HepG2 (cell line): ENCODE measurements around the gene SBK3. TPM values are rescaled to one million over a fixed set of nuclear protein-coding genes. Genes with fewer than 3 reads are reported as not detected.

ENCODE experiments used
- ELF3 ChIP-seq: IDR thresholded peaks from 2 replicates; pipeline ENCODE4 v1.6.1; 2016; ENCODE audit warnings: missing genetic modification reagents, missing compliant biosample characterization
- FOXA1 ChIP-seq, 2 experiments: fragments of 450-650 bp in 1 of 2; sonication (generic) in 1 of 2; formaldehyde crosslinking in 1 of 2; IDR thresholded peaks; 2 replicates each; pipeline versions ENCODE4 v1.4.0 to v1.6.1; 2016 to 2020; ENCODE audit warnings: missing genetic modification reagents in 1 of 2
- FOXP4 ChIP-seq: sonication (generic); formaldehyde crosslinking; IDR thresholded peaks from 2 replicates; pipeline ENCODE4 v1.4.0; 2020; ENCODE audit warnings: missing genetic modification reagents
- HOXA7 ChIP-seq: sonication (generic); formaldehyde crosslinking; IDR thresholded peaks from 2 replicates; pipeline ENCODE4 v1.8.1; 2022; ENCODE audit warnings: mild to moderate bottlenecking, missing genetic modification reagents, moderate library complexity
- NONO ChIP-seq, 2 experiments: fragments of 450-650 bp in 1 of 2; sonication (generic) in 1 of 2; formaldehyde crosslinking in 1 of 2; IDR thresholded peaks in 1 of 2; conservative IDR thresholded peaks in 1 of 2; 2 replicates each; pipeline versions ENCODE4 v1.6.1 to v1.8.0; 2017 to 2022; ENCODE audit warnings: mild to moderate bottlenecking in 1 of 2, missing genetic modification reagents in 1 of 2, moderate library complexity in 1 of 2
- TARDBP ChIP-seq: sonication (generic); formaldehyde crosslinking; IDR thresholded peaks from 2 replicates; pipeline ENCODE4 v1.8.0; 2022; ENCODE audit warnings: mild to moderate bottlenecking, missing genetic modification reagents
- THAP11 ChIP-seq: IDR thresholded peaks from 2 replicates; pipeline ENCODE4 v1.6.1; 2016; ENCODE audit warnings: missing biosample characterization, missing genetic modification reagents
- ZNF335 ChIP-seq: sonication (generic); formaldehyde crosslinking; IDR thresholded peaks from 2 replicates; pipeline ENCODE4 v1.4.0; 2020; ENCODE audit warnings: missing genetic modification reagents
- ZNF646 ChIP-seq: sonication (generic); formaldehyde crosslinking; IDR thresholded peaks from 2 replicates; pipeline ENCODE4 v1.9.0; 2021; ENCODE audit warnings: mild to moderate bottlenecking, missing genetic modification reagents
- polyA plus RNA-seq, 8 experiments: library from polyadenylated mRNA; depleted of rRNA in 3 of 8; stranded (reverse) in 7 of 8; unstranded in 1 of 8; fragments of >200 nt; fragmentation: Illumina TruSeq in 4 of 8; extraction: Trizol in 4 of 8; gene quantifications; 2 replicates each; pipeline versions ENCODE4 v1.2.1 to v1.2.3, GENCODE V29; 2011 to 2016; ENCODE audit warnings: low read depth in 4 of 8, missing spikeins in 1 of 8, mixed read lengths in 1 of 8; ENCODE audit not compliant: insufficient read depth in 1 of 8
- total RNA-seq, 5 experiments: library from RNA; depleted of rRNA; stranded (reverse); fragments of >200 nt; fragmentation: Illumina TruSeq; extraction: Trizol; gene quantifications; 2 replicates each; pipeline ENCODE4 v1.2.3, GENCODE V29; 2016; ENCODE audit warnings: low read depth in 1 of 5
- TF ChIP-seq, protein P1 (sequence below): sonication (generic); formaldehyde crosslinking; IDR thresholded peaks from 2 replicates; pipeline ENCODE4 v1.4.0; 2020; ENCODE audit warnings: missing genetic modification reagents
- TF ChIP-seq, protein P2 (sequence below): fragments of 450-650 bp; IDR thresholded peaks from 2 replicates; pipeline ENCODE4 v1.6.1; 2016
- TF ChIP-seq, protein P3 (sequence below): sonication (generic); formaldehyde crosslinking; IDR thresholded peaks from 2 replicates; pipeline ENCODE4 v1.5.0; 2020; ENCODE audit warnings: mild to moderate bottlenecking, missing genetic modification reagents

The SBK3 gene
- total and polyA plus RNA-seq, 2 of the 13 experiments (the other 11 are each of a cell fraction or from before 2014, with no cell fraction given), result 0.66 to 0.77 TPM

- 0 out of 2 replicates have a peak, but pooled peaks have one; percentile 32 for TF ChIP-seq ZNF646
- TF ChIP-seq ELF3 (CRISPR knock-in tag), result no peak
- TF ChIP-seq, protein P1, sequence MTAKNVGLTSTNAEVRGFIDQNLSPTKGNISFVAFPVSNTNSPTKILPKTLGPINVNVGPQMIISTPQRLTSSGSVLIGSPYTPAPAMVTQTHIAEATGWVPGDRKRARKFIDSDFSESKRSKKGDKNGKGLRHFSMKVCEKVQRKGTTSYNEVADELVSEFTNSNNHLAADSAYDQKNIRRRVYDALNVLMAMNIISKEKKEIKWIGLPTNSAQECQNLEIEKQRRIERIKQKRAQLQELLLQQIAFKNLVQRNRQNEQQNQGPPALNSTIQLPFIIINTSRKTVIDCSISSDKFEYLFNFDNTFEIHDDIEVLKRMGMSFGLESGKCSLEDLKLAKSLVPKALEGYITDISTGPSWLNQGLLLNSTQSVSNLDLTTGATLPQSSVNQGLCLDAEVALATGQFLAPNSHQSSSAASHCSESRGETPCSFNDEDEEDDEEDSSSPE (CRISPR knock-in tag), result 0 out of 2 replicates have a peak, but pooled peaks have one; percentile 32
- TF ChIP-seq HOXA7 (CRISPR knock-in tag), result 0 out of 2 replicates have a peak, but pooled peaks have one; percentile 45
- TF ChIP-seq, protein P2, sequence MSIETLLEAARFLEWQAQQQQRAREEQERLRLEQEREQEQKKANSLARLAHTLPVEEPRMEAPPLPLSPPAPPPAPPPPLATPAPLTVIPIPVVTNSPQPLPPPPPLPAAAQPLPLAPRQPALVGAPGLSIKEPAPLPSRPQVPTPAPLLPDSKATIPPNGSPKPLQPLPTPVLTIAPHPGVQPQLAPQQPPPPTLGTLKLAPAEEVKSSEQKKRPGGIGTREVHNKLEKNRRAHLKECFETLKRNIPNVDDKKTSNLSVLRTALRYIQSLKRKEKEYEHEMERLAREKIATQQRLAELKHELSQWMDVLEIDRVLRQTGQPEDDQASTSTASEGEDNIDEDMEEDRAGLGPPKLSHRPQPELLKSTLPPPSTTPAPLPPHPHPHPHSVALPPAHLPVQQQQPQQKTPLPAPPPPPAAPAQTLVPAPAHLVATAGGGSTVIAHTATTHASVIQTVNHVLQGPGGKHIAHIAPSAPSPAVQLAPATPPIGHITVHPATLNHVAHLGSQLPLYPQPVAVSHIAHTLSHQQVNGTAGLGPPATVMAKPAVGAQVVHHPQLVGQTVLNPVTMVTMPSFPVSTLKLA, result peak; percentile 97
- TF ChIP-seq, protein P3, sequence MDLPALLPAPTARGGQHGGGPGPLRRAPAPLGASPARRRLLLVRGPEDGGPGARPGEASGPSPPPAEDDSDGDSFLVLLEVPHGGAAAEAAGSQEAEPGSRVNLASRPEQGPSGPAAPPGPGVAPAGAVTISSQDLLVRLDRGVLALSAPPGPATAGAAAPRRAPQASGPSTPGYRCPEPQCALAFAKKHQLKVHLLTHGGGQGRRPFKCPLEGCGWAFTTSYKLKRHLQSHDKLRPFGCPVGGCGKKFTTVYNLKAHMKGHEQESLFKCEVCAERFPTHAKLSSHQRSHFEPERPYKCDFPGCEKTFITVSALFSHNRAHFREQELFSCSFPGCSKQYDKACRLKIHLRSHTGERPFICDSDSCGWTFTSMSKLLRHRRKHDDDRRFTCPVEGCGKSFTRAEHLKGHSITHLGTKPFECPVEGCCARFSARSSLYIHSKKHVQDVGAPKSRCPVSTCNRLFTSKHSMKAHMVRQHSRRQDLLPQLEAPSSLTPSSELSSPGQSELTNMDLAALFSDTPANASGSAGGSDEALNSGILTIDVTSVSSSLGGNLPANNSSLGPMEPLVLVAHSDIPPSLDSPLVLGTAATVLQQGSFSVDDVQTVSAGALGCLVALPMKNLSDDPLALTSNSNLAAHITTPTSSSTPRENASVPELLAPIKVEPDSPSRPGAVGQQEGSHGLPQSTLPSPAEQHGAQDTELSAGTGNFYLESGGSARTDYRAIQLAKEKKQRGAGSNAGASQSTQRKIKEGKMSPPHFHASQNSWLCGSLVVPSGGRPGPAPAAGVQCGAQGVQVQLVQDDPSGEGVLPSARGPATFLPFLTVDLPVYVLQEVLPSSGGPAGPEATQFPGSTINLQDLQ (CRISPR knock-in tag), result peak; percentile 63; the same call in 1 of the 2 replicates
- TF ChIP-seq FOXP4 (CRISPR knock-in tag), result 0 out of 2 replicates have a peak, but pooled peaks have one; percentile 13
- no peak for TF ChIP-seq FOXA1 (IDR thresholded peaks at IDR 0.05)
- TF ChIP-seq FOXA1 (CRISPR knock-in tag; IDR thresholded peaks at IDR 0.05), result 0 out of 2 replicates have a peak, but pooled peaks have one; percentile 16
- TF ChIP-seq TARDBP (CRISPR knock-in tag), result 0 out of 2 replicates have a peak, but pooled peaks have one; percentile 28
- peak; percentile 89 for TF ChIP-seq ZNF335 (CRISPR knock-in tag)
- TF ChIP-seq NONO (IDR thresholded peaks at IDR 0.05), result no peak
- TF ChIP-seq NONO (CRISPR knock-in tag; conservative IDR thresholded peaks at IDR 0.05), result peak; percentile 38
- TF ChIP-seq THAP11, result 0 out of 2 replicates have a peak, but pooled peaks have one; percentile 37
Observed at GRCh38 chr19:55526216-55527196, 18.8 kb downstream of the SBK3 start (continued).
